ENCODE results near the gene TTLL6. TPM values are rescaled to one million over a fixed set of nuclear protein-coding genes. Genes with fewer than 3 reads are reported as not detected.

TTLL6 gene
- polyA plus RNA-seq, 1 donor from 2014 or later: not detected

- Histone ChIP-seq H3K4me3 (ENCODE audit: low read length) (no peak overlapping the region), H3K9me2 (ENCODE audit: insufficient read depth, low read length) (no peaks in the 10 kb centered on the region), H3F3A (ENCODE audit: insufficient read depth, low read length, poor library complexity, severe bottlenecking) (no peaks in the 10 kb centered on the region), H3K27me3 (ENCODE audit: insufficient read depth, low read depth, low read length) (peaks cover 82% of the 10 kb centered on the region), H3K9ac (ENCODE audit: low read length) (no peak overlapping the region), H3K27ac (ENCODE audit: low read length) (no peak overlapping the region), H3K36me3 (ENCODE audit: insufficient read depth, low read length) (no peaks in the 10 kb centered on the region), H4K20me1 (ENCODE audit: insufficient read depth) (no peaks in the 10 kb centered on the region), H3K9me3 (ENCODE audit: low read length) (no peaks in the 10 kb centered on the region), H3K4me2 (ENCODE audit: low read length) (no peak overlapping the region), H2AFZ (ENCODE audit: low read depth, low read length) (no peak overlapping the region), H3K79me2 (replicated peaks; ENCODE audit: insufficient read depth, low read length) (no peaks in the 10 kb centered on the region)
- TF ChIP-seq TAF1 (IDR thresholded peaks at IDR 0.05; ENCODE audit: low read depth): no peak
- TF ChIP-seq POLR2AphosphoS5 (IDR thresholded peaks at IDR 0.05): no peak
- no peak for TF ChIP-seq CTCF (IDR thresholded peaks at IDR 0.05; ENCODE audit: poor library complexity, severe bottlenecking)
- no peak for TF ChIP-seq EZH2 (IDR thresholded peaks at IDR 0.05; ENCODE audit: borderline replicate concordance, insufficient read depth, low read length, poor library complexity, severe bottlenecking)
Measured at GRCh38 chr17:48759288-48759687, 57.7 kb downstream of the TTLL6 start.

- Histone ChIP-seq H3K9me2 (ENCODE audit: insufficient read depth, low read length) (no peaks in the 10 kb centered on the region), H3K79me2 (replicated peaks; ENCODE audit: insufficient read depth, low read length) (no peaks in the 10 kb centered on the region), H3K9ac (ENCODE audit: low read length) (no peak overlapping the region), H3K36me3 (ENCODE audit: insufficient read depth, low read length) (no peaks in the 10 kb centered on the region), H2AFZ (ENCODE audit: low read depth, low read length) (no peak overlapping the region), H3K4me2 (ENCODE audit: low read length) (no peak overlapping the region), H3K9me3 (ENCODE audit: low read length) (no peaks in the 10 kb centered on the region), H3F3A (ENCODE audit: insufficient read depth, low read length, poor library complexity, severe bottlenecking) (no peaks in the 10 kb centered on the region), H3K4me3 (ENCODE audit: low read length) (no peak overlapping the region), H3K27me3 (ENCODE audit: insufficient read depth, low read depth, low read length) (peaks cover 92% of the 10 kb centered on the region), H3K27ac (ENCODE audit: low read length) (no peak overlapping the region), H4K20me1 (ENCODE audit: insufficient read depth) (no peaks in the 10 kb centered on the region)
- TF ChIP-seq SMC3 (conservative IDR thresholded peaks at IDR 0.05; ENCODE audit: poor library complexity) (no peak), CTCF (IDR thresholded peaks at IDR 0.05; ENCODE audit: poor library complexity, severe bottlenecking) (no peak), RAD21 (conservative IDR thresholded peaks at IDR 0.05) (no peak), POLR2AphosphoS5 (IDR thresholded peaks at IDR 0.05) (no peak)
Measured at GRCh38 chr17:48757524-48757961, 59.5 kb downstream of the TTLL6 start.

- Histone ChIP-seq H3K36me3 (ENCODE audit: insufficient read depth, low read length) (no peaks in the 10 kb centered on the region), H3K9ac (ENCODE audit: low read length) (no peak overlapping the region), H3K9me2 (ENCODE audit: insufficient read depth, low read length) (no peaks in the 10 kb centered on the region), H3K27me3 (ENCODE audit: insufficient read depth, low read depth, low read length) (peaks cover 93% of the 10 kb centered on the region), H3K27ac (ENCODE audit: low read length) (no peak overlapping the region), H3F3A (ENCODE audit: insufficient read depth, low read length, poor library complexity, severe bottlenecking) (no peaks in the 10 kb centered on the region), H3K9me3 (ENCODE audit: low read length) (no peaks in the 10 kb centered on the region), H3K4me3 (ENCODE audit: low read length) (no peak overlapping the region), H3K4me2 (ENCODE audit: low read length) (no peak overlapping the region), H2AFZ (ENCODE audit: low read depth, low read length) (no peak overlapping the region), H3K79me2 (replicated peaks; ENCODE audit: insufficient read depth, low read length) (no peaks in the 10 kb centered on the region), H4K20me1 (ENCODE audit: insufficient read depth) (no peaks in the 10 kb centered on the region)
- no peak for TF ChIP-seq TAF1 (IDR thresholded peaks at IDR 0.05; ENCODE audit: low read depth)
- no peak for TF ChIP-seq EP300 (conservative IDR thresholded peaks at IDR 0.05; ENCODE audit: poor library complexity, severe bottlenecking)
- TF ChIP-seq RAD21 (conservative IDR thresholded peaks at IDR 0.05): no peak
Measured at GRCh38 chr17:48756830-48757251, 60.2 kb downstream of the TTLL6 start.
